SW480 (cell line): ENCODE results near the gene PLAC8L1.

Source experiments
- DNase-seq: peaks from one replicate; pipeline ENCODE4 v3.0.0-alpha.2; 2016; ENCODE audit warnings: low spot score

The PLAC8L1 gene

DNA sequence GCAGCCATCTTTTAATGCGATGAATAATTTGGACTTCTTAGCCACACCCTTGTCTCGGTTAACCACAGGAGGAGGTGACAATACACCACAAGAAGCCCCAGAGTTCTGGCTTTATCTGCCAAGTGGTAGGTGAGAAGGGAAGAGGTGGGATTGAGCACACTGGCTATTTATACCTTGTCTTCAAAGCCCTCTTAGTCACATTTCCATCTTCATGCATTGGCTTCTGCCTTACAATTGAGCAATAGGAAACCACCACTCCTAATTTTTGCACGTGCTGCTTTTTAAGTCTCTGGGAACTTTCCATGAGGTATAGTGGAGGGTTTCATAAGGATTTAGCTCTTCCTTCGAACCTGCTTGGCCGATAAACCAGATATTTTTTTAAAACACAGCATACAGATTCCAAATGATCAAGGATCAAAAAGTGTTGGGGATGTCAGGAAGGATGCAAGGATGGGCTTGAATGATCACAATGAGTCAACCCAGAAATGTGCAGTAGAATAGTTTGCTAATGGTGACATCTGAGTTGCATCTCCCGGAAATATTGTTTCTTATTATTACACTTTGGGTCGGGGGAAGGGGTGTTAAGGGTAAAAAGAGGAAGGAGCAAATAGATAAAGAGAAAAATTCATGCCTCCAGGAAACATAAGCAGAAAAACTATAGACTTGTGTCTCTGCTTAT lies 25.5 kb downstream of the PLAC8L1 start:
- DNase-seq, result peak; percentile 69

GRCh38 chr5:146078566-146078965 lies 26.8 kb downstream of the PLAC8L1 start:
- no peak for DNase-seq

DNA sequence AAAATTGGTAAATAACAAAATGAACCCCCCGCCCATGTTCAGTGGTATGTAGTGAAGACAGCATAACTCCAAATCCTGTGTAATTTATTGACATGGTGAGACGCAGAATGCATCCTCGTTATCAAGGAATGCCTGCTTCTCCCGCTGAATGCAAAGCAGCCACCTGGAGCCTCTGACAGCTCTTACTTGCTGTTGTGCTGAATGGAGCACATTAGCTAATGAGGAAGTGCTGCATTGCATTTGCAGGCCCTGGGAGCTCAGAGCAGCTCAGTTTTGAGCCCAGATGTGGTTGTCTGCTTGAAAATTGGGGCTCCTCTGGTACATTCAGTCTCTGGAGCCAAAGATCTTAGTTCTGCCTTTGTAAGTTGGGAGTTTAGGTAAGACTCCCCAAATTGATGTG lies 28.9 kb downstream of the PLAC8L1 start:
- no peak for DNase-seq

DNA sequence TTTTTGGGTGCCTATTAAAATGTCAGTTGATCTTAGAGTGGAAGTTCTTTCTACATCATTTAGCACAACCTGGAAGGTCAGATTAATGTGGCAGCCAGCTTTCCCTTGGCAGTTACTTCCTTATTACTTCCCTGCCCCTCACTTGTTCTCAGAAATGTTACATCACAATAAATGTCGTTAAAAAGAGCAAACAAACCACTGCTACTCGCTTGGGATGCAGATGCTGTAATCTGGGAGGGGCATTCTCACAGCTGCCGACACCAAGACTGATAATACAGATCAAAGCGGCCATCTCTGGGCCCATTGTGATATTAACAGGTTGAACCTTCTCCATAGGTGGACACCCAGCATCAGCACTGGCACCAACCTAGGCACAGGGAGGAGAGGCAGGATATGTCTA lies 29.3 kb downstream of the PLAC8L1 start:
- DNase-seq, result no peak

DNA sequence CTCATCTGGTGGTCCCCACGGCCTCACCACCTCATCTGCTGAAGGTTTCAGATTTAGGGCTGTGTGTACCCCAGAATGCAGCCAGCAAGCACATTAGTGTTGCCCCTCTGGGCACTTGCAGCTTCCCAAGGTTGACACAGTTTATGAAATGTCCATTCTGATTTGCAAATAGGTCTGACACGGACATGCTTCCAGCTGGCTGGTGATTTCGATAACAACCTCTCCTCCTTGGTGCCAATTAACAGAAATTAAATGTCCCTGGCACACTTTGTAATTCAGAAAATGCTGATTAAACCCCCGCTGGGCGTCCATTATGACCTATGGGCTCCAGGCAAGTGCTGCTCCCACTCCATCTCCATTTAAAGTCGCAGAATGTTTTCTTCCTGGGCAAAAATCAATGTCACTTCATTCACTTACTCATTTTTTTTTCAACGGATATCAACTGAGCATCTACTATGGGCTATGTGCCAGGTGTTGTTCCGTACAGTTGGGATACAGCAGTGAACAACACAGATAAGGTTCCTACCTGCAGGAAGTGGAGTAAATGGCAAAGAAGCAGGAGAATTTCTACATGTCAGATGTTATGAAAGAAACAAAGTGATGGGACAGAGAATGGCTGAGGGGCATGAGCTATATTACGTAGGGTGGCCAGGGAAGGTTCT lies 32.0 kb downstream of the PLAC8L1 start:
- DNase-seq, result no peak

DNA sequence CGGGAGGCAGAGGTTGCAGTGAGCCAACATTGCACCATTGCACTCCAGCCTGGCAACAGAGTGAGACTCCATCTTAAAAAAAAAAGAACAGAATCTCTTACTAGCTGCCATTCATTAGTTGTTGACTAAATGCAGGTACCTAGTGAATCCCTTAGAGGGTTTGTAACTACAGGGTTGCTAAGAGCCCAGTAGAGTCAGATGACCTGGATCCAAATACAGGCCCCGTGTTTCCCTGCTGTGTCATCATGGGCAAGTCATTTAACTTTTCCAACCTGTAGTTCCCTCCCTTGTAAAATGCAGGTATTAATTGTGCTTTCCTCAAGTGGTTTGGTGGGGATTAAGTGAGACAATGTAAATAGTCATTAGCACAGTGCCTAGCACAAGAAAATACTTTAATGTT lies 32.8 kb downstream of the PLAC8L1 start:
- no peak for DNase-seq

GRCh38 chr5:146071171-146071570 lies 34.2 kb downstream of the PLAC8L1 start:
- DNase-seq, result no peak

GRCh38 chr5:146070746-146071145 lies 34.6 kb downstream of the PLAC8L1 start:
- no peak for DNase-seq

DNA sequence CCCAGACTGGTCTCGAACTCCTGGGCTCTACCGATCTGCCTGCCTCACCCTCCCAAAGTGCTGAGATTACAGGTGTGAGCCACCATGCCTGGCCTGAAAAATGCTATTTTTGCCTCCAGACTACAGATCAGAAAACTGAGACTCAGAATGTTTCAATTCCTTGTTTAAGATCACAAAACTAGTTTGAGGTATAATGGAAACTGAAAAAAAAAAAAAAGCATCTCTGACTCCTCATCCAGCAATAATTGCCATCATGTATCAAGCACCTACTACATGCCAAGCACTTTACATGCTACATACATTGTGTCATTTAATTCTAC lies 35.6 kb downstream of the PLAC8L1 start:
- no peak for DNase-seq

- no peak for DNase-seq
These were observed 36.2 kb downstream of the PLAC8L1 start for GRCh38 chr5:146068977-146069779.

GRCh38 chr5:146068206-146068605 lies 37.2 kb downstream of the PLAC8L1 start:
- DNase-seq, result no peak

- no peak for DNase-seq
These were observed 38.4 kb downstream of the PLAC8L1 start for GRCh38 chr5:146066968-146067367.

DNA sequence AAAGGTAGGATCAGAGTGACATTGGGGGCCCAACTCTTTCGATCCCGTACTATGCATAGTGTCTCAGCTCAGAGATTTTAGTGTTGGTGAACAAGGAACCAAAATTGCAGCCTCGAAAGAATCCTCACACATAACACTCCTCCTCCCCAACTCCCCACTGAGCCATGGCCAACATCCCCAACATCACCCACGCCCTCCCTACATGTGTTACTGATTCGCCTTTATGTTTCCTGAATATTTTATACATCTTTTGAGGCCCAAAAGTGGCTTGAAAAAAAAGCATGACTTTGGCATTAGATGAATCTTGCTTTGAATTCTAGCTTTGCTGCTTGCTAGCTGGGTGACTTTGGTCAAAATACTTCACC lies 45.2 kb downstream of the PLAC8L1 start:
- no peak for DNase-seq

DNA sequence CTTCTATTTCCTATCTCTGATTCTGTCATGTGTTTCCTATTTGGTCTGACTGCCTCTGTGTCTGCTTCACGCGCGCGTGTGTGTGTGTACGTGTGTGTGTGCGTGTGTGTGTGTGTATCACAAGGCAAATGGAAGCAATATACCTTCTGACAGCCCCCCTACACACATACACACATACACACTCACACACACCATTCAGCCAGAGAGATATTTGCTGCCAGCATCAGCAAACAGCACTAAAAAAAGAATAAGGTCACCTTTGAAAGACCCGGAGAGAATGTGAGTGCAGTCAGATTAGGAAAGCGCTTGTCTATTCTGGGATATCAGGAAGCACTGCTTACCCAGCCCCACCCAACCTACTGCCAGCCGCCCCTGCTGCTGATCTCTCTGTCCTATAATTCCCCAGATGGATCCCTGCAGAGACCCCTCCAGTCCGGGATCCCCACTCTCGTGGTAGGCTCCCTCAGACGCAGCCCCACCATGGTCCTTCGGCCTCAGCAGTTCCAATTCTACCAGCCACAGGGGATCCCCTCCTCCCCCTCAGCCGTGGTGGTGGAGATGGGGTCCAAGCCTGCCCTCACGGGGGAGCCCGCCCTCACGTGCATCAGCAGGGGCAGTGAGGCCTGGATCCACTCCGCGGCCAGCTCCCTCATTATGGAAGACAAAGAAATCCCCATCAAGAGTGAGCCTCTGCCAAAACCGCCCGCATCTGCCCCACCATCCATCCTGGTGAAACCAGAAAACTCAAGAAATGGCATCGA lies 45.7 kb downstream of the PLAC8L1 start:
- no peak for DNase-seq

GRCh38 chr5:146055432-146055831 lies 49.9 kb downstream of the PLAC8L1 start:
- no peak for DNase-seq

DNA sequence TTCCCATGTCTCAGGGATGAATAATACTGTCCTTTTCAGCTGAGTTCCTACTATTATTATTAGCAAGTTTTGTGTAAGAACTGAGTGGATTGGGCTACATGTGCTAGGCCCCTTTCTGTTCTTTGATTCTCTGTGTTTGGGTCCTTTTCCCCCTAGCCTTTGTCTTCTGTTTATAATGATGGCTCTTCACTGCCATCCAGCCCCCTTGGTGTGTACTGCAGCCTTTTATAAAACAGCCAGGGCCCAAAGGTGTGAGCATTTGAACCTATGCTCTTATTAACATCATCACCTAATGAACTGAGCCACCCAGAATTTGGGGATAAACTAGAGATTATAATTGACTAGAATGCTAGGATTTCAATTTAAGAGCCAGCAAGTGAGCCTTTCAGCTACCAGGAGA lies 52.6 kb downstream of the PLAC8L1 start:
- DNase-seq, result peak; percentile 22

- DNase-seq, result no peak
These were observed 53.7 kb downstream of the PLAC8L1 start for GRCh38 chr5:146051678-146052077.

GRCh38 chr5:146050086-146050485 lies 55.3 kb downstream of the PLAC8L1 start:
- no peak for DNase-seq

DNA sequence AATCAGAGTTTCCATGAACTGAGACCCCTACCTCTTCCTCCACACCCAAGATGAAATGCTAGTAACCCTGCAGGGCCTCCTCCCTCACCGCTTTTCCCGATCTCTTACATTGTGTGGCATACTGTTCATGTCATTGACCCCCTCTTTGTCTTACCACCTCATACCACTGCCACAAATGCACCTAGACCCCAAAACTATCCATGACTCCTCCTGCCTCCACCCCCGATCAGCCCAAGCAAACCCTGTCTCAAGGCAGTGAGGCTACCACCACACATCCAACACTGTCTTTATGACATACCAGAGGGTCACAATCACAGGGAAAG lies 55.7 kb downstream of the PLAC8L1 start:
- DNase-seq, result no peak

DNA sequence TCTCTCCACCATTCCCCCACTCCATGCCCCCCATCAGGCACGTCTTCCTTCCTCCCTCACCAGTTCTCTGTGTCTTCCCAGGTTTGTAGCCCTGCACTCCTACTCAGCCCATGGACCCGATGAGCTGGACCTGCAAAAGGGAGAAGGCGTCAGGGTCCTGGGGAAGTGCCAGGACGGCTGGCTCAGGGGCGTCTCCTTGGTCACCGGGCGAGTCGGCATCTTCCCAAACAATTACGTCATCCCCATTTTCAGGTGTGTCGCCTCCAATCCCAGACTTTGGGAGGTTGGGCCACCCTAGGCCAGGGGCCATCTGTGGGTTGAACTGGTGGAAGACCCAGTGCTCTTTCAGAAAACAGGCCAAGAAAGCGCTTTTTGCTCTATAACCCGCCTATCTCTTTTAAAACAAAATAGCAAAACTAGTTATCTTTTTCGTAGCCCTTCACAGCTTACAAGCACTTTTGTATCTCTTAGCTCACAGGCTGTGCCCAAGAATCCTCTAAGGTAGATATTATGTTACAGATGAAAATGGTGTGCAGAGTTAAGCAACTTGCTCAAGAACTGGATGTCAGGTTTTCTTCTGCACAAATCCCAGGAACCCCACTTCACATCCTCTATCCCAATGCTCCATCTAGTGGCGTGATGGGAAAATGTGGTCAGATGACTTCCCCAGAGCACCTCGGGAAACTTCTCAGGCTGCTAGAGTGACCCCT lies 56.2 kb downstream of the PLAC8L1 start:
- peak; percentile 82 for DNase-seq

DNA sequence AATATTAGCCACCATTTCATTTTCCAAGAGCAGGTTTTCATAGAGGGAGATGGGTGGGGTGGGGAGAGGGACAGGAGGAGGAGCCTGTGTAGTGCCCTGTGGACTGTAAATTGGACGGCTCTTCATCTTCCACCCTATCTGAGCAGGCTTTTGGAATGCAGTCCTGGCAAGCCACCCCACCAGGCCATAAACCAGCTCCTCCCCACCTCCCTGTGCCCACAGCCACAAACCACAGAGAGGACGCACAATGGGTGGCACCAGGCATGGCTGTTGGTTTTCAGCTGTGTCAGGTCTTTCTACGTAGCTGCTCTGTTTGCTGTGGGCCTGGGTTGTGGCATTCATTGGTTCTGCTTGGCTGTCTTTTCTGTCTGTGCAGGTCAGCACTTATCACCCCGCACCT lies 58.0 kb downstream of the PLAC8L1 start:
- peak; percentile 87 for DNase-seq

- no peak for DNase-seq
These were observed 61.7 kb downstream of the PLAC8L1 start for GRCh38 chr5:146043722-146044121.
